Measurements from ENCODE around the gene TAX1BP1. TPM values are rescaled to one million over a fixed set of nuclear protein-coding genes. Genes with fewer than 3 reads are reported as not detected.
A peak's percentile ranks its signal among the peaks of the same experiment; 100 is the strongest.

The TAX1BP1 gene
- total RNA-seq, 1 donor, result 112 TPM

GRCh38 chr7:27759491-27759890, 19.5 kb downstream of the TAX1BP1 start:
- Histone ChIP-seq H3K4me1 (ENCODE audit: insufficient read depth, low read length) (no peaks in the 10 kb centered on the region), H3K27ac (ENCODE audit: low read depth, low read length) (no peak overlapping the region), H2AFZ (ENCODE audit: low read length) (no peak overlapping the region), H3K79me2 (ENCODE audit: insufficient read depth, low read length) (peaks cover 62% of the 10 kb centered on the region), H4K20me1 (ENCODE audit: insufficient read depth, low read length) (no peaks in the 10 kb centered on the region), H3K36me3 (ENCODE audit: insufficient read depth, low read length) (peaks cover 24% of the 10 kb centered on the region), H3K9me3 (ENCODE audit: low read depth, low read length) (no peaks in the 10 kb centered on the region), H3K4me2 (ENCODE audit: insufficient read depth, low read length) (no peak overlapping the region), H3K4me3 (ENCODE audit: insufficient read depth, low read length) (no peak overlapping the region), H3K27me3 (ENCODE audit: insufficient read depth, low read length) (no peaks in the 10 kb centered on the region)
- no peak for TF ChIP-seq CTCF (IDR thresholded peaks at IDR 0.05; ENCODE audit: extremely low read depth, low read depth, low read length)
- DNase-seq (ENCODE audit: insufficient read length, low spot score, missing footprints), result no peak

GRCh38 chr7:27762062-27762461, 22.1 kb downstream of the TAX1BP1 start:
- no peak overlapping the region for H2AFZ ChIP-seq (ENCODE audit: low read length)
- H3K27ac ChIP-seq (ENCODE audit: low read depth, low read length), result no peak overlapping the region
- no peaks in the 10 kb centered on the region for H3K9me3 ChIP-seq (ENCODE audit: low read depth, low read length)
- no peaks in the 10 kb centered on the region for H4K20me1 ChIP-seq (ENCODE audit: insufficient read depth, low read length)
- no peak overlapping the region for H3K4me3 ChIP-seq (ENCODE audit: insufficient read depth, low read length)
- peaks cover 14% of the 10 kb centered on the region for H3K36me3 ChIP-seq (ENCODE audit: insufficient read depth, low read length)
- H3K4me2 ChIP-seq (ENCODE audit: insufficient read depth, low read length), result no peak overlapping the region
- H3K4me1 ChIP-seq (ENCODE audit: insufficient read depth, low read length), result peaks cover 6% of the 10 kb centered on the region
- TF ChIP-seq CTCF (IDR thresholded peaks at IDR 0.05; ENCODE audit: extremely low read depth, low read depth, low read length), result no peak
- no peak for DNase-seq (ENCODE audit: insufficient read length, low spot score, missing footprints)
- no peaks in the 10 kb centered on the region for H3K27me3 ChIP-seq (ENCODE audit: insufficient read depth, low read length)
- H3K79me2 ChIP-seq (ENCODE audit: insufficient read depth, low read length), result peaks cover 53% of the 10 kb centered on the region

GRCh38 chr7:27763983-27764508, 24.1 kb downstream of the TAX1BP1 start:
- H3K4me1 ChIP-seq (ENCODE audit: insufficient read depth, low read length), result peaks cover 15% of the 10 kb centered on the region
- H4K20me1 ChIP-seq (ENCODE audit: insufficient read depth, low read length), result no peaks in the 10 kb centered on the region
- no peaks in the 10 kb centered on the region for H3K27me3 ChIP-seq (ENCODE audit: insufficient read depth, low read length)
- H3K4me3 ChIP-seq (ENCODE audit: insufficient read depth, low read length), result no peak overlapping the region
- H3K4me2 ChIP-seq (ENCODE audit: insufficient read depth, low read length), result no peak overlapping the region
- no peak overlapping the region for H2AFZ ChIP-seq (ENCODE audit: low read length)
- peak overlapping the region; percentile 1 for H3K27ac ChIP-seq (ENCODE audit: low read depth, low read length)
- H3K36me3 ChIP-seq (ENCODE audit: insufficient read depth, low read length), result peaks cover 3% of the 10 kb centered on the region
- peaks cover 48% of the 10 kb centered on the region for H3K79me2 ChIP-seq (ENCODE audit: insufficient read depth, low read length)
- TF ChIP-seq CTCF (IDR thresholded peaks at IDR 0.05; ENCODE audit: extremely low read depth, low read depth, low read length), result no peak
- no peak for DNase-seq (ENCODE audit: insufficient read length, low spot score, missing footprints)
- no peaks in the 10 kb centered on the region for H3K9me3 ChIP-seq (ENCODE audit: low read depth, low read length)

GRCh38 chr7:27765841-27766240, 25.9 kb downstream of the TAX1BP1 start:
- Histone ChIP-seq H3K79me2 (ENCODE audit: insufficient read depth, low read length) (peaks cover 44% of the 10 kb centered on the region), H4K20me1 (ENCODE audit: insufficient read depth, low read length) (no peaks in the 10 kb centered on the region), H3K4me2 (ENCODE audit: insufficient read depth, low read length) (no peak overlapping the region), H3K4me3 (ENCODE audit: insufficient read depth, low read length) (no peak overlapping the region), H3K9me3 (ENCODE audit: low read depth, low read length) (no peaks in the 10 kb centered on the region), H2AFZ (ENCODE audit: low read length) (no peak overlapping the region), H3K27ac (ENCODE audit: low read depth, low read length) (peak overlapping the region; percentile 32), H3K27me3 (ENCODE audit: insufficient read depth, low read length) (no peaks in the 10 kb centered on the region), H3K36me3 (ENCODE audit: insufficient read depth, low read length) (peaks cover 10% of the 10 kb centered on the region), H3K4me1 (ENCODE audit: insufficient read depth, low read length) (peaks cover 15% of the 10 kb centered on the region)
- no peak for TF ChIP-seq CTCF (IDR thresholded peaks at IDR 0.05; ENCODE audit: extremely low read depth, low read depth, low read length)
- no peak for DNase-seq (ENCODE audit: insufficient read length, low spot score, missing footprints)

All from osteoblast (primary cell).